DLD1 (cell line): ENCODE results near the gene CCIN.
"Not testable (repeated sequence)": the region's sequence is repeated elsewhere in the genome, so short reads cannot be mapped to it uniquely, and the experiment has no call there.

Experiments used
- in situ Hi-C: cut with HindIII; loops from 2 replicates; pipeline ENCODE4 v1.10.0; 2017; ENCODE audit warnings: low sequenced_read_pairs

The CCIN gene

GRCh38 chr9:36169166-36169565 is at the start of gene CCIN:
Gene CCIN, plus strand, starts transcription at chr9:36169388. Its CDS starts 115 bp downstream, at chr9:36169503.
- in situ Hi-C loops, result no loop called here

- in situ Hi-C loops, result no loop called here
Measured at GRCh38 chr9:36119476-36119875, 49.7 kb upstream of the CCIN start.

- in situ Hi-C loops, result no loop called here
Measured at GRCh38 chr9:36120705-36121104, 48.5 kb upstream of the CCIN start.

GRCh38 chr9:36121971-36122370 is 47.2 kb upstream of the CCIN start:
- in situ Hi-C loops, result no loop called here

- in situ Hi-C loops, result no loop called here
Measured at GRCh38 chr9:36123515-36123914, 45.7 kb upstream of the CCIN start.

- in situ Hi-C loops, result no loop called here
Measured at GRCh38 chr9:36125062-36125855, 43.9 kb upstream of the CCIN start.

GRCh38 chr9:36126016-36126730 is 43.0 kb upstream of the CCIN start:
- in situ Hi-C loops, result no loop called here

- in situ Hi-C loops, result no loop called here
Measured at GRCh38 chr9:36127652-36128244, 41.4 kb upstream of the CCIN start.

- in situ Hi-C loops, result no loop called here
Measured at GRCh38 chr9:36128349-36128748, 40.8 kb upstream of the CCIN start.

GRCh38 chr9:36129139-36129538 is 40.0 kb upstream of the CCIN start:
- in situ Hi-C loops, result no loop called here

- in situ Hi-C loops, result not testable (repeated sequence)
Measured at GRCh38 chr9:36131666-36132065, 37.5 kb upstream of the CCIN start.

- in situ Hi-C loops, result no loop called here
Measured at GRCh38 chr9:36132086-36132485, 37.1 kb upstream of the CCIN start.

GRCh38 chr9:36134761-36135505 is 34.3 kb upstream of the CCIN start:
- in situ Hi-C loops, result no loop called here

- in situ Hi-C loops, result no loop called here
Measured at GRCh38 chr9:36135741-36136271, 33.4 kb upstream of the CCIN start.

- in situ Hi-C loops, result no loop called here
Measured at GRCh38 chr9:36136272-36136893, 32.8 kb upstream of the CCIN start, which contains the start of gene GLIPR2. Gene GLIPR2, plus strand, starts transcription at chr9:36136733. Its CDS starts 46 bp downstream, at chr9:36136779.

- in situ Hi-C loops, result no loop called here
Measured at GRCh38 chr9:36136894-36137391, 32.2 kb upstream of the CCIN start.

- in situ Hi-C loops, result no loop called here
Measured at GRCh38 chr9:36137392-36138004, 31.7 kb upstream of the CCIN start.

GRCh38 chr9:36138496-36138895 is 30.7 kb upstream of the CCIN start:
- in situ Hi-C loops, result no loop called here

- in situ Hi-C loops, result no loop called here
Measured at GRCh38 chr9:36138901-36139300, 30.3 kb upstream of the CCIN start.
